ENCODE results near the gene DRD4.

DRD4 gene

DNA sequence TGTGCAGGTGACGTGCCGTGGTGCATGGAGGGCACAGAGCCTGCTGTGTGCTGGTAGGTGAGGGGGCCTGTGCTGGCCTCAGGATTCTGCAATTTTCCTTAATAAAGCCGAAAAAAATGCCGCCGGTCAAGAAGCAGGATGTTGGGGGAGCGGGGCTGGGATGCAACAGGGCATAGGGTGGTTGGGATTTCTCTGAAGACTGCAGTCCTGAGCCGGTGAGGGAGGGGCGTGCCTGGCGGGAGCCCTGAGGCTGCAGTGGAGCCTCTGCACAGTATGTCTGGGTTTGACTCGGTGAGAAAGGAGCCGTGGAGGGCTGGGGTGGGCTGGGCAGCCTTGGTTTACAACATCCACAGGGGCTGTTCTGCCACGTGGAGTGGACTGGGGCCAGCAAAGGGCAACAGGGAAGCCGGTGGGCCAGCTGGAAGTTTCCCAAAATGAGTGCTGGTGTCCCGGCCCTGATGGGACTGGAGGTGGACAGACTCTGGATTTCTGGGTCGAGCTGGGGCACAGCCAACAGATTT is 13.7 kb upstream of the DRD4 start:
- DNase-seq (ENCODE audit: low spot score) = no peak

DNA sequence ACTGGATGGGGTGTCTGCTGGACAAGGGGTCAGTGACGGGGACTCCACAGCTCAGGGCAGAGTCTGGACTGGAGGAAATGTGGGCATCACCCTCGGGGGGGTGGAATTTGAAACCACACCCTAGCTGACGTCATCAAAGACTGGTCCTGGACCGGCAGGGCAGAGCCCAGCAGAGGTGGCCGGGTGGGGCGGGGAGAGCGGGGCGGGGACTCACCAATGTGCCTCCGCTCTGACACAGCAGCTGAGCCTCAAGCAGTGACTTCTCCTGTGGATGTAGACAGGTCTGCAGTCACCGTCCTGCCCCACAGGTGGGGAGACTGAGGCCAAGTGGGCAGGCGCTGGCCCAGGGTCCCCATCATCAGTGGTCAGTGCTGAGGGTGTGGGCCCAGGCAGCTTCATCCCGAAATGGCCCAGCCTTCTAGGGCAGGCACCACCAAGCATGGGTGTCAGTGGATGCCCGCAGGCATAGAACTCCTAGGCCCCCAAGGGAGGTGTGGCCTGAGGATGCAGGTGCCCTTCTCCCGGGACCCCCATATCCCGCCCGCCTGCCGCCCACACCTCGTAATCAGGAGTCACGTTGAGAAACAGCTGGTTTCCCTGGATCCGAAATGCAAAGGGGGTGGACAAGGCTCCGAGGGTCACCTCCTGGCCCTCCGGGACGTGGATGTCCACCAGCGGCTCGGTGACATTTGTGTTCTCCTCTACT is 12.9 kb upstream of the DRD4 start:
- DNase-seq (ENCODE audit: low spot score) = peak; percentile 58

DNA sequence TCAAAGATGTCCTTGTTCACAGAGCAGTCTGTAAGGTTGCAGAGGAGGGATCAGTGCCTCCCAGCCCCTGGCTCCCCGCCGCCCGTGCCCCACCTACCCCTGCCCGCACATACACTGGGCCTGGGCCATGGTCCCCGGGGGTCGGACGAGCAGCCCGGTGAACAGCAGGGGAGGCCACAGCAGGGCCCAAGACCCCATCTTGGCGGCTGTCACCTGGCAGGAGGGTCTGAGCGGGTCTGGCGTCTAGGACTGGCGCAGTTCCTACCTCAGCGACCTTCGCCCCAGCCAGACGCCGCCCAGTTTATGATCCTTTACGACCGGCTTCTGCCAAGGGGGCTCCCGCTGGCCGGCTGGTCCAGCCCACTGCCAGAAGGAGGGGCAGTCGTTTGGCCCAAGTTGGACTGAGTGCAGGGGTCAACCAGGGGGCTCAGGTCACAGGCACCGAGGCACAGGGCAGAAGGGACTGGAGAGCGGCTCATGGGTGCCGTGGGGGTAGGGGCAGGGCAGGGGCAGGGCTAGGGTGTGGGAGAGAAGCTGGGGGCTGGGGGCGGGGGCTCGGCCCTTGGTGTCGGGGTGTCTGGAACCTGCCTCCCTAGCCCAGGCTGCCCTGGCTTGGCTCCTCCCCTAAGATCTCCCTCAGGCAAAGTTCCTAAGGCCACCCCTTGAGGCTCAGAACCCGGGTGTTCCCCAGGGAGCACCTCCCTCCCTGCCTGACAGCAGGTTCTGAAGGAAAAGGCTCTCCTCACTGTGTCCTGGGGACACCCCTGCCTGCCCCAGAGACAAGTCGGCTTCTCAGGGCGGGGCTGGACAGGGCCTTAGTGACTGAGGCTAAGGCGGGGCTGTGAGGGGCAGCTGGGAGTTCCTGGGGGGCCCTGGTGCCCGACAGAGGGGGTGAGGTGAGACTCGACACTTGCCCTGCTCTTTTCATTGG is 12.1 kb upstream of the DRD4 start, which contains the start of gene CDHR5:
CDHR5 (minus strand) TSS at position 251 of the 931 bp plus-strand sequence; CDS start at position 198, 53 bp downstream.
- DNase-seq (ENCODE audit: low spot score) = no peak

DNA sequence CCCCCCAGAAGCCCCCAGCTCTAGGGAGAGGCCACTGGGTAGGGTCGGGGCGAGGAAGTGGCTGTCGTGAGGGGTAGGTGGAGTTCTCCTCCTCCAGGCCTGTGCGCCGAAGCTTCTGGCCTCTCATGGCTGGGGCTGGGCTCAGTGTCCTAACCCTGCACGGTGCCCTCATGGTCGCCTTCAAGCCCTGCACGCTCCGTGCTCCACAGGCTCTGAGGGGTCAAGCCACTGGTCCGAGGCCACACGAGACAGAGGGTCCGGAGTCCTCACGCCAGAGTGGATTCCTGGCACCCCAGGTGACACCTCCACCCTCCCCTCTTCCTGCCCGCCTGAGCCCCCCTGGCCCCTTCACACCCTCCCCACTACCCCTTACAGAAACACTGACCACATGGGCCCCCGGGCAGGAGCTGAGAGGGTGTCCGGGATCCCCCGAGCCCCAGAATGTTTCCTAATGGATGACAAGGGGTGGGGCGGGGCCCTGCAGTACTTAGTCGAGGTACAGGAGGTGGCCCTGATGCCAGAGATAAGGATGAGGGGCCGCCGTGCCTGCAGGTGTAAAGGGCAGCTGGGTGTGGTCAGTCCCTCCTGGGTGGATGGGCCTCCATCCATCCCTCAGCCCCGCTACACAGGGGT is 11.3 kb upstream of the DRD4 start:
- no peak for DNase-seq (ENCODE audit: low spot score)

DNA sequence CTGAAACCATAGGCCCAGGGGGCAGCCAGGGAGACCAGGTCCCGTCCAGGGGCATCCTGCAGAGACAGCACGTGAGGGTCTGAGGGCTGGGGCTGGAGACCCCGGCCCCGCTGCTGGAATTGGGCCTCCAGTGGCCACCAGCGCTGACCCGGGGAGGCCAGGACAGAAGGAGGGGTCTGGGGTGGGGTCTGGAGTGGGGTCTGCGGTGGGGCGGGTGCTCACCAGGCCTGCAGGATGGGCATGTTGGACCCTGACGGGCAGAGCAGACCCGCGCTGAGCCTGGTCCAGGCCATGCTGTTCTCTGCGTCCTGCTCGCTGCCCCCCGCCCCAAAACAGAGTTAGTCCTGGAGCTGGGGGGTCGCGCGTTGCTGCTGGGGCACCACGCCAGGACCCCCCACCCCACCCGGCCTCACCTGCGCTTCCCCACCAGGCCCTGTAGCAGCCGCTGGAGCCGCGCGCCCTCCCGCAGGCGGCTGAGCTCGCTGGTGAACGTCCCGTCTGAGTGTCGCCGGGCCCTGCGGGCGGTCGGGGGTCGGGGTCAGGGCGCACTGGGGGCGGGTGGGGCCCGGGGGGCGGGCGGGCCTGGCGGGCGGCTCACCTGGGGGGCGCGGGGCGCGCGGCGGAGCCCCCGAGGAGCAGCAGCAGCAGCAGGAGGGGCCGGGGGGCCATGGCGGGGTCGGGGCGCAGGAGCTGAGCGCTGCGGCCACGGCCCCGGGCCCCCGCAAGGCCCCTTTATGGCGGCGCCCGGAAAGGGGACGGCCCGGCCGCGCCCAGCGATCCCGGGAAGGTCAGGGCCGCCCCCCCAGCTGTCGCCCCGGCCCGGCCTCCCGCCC is 10.4 kb upstream of the DRD4 start, which contains the start of gene SCT:
SCT (minus strand) TSS at position 707 of the 833 bp plus-strand sequence; CDS start at position 669, 38 bp downstream.
- no peak for DNase-seq (ENCODE audit: low spot score)

DNA sequence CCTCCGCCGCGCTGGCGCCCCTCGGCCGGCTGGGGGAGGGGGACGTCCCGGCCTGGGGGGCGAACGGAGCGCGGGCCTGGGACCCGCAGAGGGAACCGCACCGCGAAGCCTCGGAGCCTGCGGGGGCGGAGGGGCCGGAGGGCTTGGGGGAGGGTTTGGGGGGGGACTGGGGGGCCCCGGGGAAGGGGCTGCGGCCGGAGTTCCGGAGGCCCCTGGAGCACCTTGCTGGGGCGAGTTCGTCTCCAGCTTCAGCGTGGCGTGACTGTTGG is 9.8 kb upstream of the DRD4 start:
- DNase-seq (ENCODE audit: low spot score) = no peak

DNA sequence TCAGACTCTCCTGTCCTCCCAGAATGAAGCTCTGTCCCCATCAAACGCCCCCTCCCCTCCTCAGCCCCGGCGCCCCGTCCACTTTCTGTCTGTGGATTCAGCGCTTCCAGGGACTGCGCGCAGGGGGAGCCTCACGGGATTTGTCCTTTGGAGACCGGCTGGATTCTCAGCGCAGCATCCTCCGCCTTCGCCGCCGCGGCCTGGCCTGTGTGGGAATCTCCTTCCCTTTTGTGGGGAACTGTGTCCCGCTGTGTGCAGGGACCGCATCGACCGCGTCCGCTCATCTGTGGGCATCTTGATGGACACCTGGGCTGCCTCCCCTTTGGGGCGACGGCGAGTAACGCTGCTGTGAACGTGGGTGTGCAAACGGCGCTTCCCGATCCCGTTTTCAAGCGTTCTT is 9.0 kb upstream of the DRD4 start:
- DNase-seq (ENCODE audit: low spot score) = no peak

DNA sequence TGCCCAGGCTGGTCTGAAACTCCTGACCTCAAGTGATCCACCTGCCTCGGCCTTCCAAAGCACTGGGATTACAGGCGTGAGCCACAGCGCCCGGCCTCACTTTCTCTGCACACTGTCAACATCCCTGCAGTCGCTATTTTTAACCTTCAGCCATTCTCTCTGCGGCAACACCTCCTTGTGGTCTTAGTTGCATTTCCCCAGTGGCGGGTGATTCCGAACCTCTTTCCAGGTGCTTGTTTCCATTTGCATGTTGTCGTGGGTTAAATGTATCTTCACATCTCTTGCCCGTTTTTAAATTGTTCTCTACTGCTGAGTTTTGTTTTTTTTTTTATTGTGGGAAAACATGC is 7.9 kb upstream of the DRD4 start:
- no peak for DNase-seq (ENCODE audit: low spot score)

DNA sequence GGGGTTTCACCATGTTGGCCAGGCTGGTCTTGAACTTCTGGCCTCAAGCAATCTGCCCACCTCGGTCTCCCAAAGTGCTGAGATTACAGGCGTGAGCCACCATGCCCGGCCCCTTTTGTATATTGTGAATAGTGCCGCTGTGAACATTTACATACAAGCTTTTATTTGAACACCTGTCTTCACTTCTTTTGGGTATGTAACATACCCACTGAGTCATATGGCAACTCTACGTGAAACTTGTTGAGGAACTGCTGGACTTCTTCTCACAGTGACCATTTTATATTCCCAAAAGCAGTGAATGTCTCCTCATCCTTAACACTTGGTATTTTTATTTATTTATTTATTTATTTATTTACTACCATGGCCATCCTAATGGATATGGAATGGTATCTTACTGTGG is 6.2 kb upstream of the DRD4 start:
- no peak for DNase-seq (ENCODE audit: low spot score)

DNA sequence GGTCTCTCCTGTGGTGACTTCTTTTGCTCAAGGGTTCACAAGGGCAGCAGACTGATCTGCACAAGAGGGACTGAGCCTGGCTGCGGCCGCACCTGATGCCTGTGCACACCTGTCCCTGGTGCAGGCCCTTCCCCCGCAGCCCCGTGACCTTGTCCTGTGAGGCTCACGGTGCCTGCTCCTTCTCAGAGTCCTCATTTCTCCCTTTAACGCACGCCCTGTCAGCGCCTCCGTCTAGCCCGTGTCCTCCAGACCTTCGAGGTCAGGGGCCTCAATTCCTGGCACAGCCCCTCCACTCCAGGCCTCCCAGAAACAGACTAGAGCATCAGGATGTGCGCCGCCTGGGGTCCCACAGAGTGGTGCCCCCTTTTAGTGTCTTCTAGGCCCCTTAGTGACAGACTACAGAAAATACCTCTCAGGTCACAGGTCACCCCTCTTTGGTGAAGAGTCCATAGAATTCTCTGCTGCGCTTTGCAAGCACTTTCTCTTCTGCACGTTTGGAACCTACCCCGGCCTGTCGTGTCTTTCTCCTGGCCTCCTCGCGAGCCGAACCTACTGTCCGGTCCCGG is 1.0 kb upstream of the DRD4 start:
- DNase-seq (ENCODE audit: low spot score) = no peak

DNA sequence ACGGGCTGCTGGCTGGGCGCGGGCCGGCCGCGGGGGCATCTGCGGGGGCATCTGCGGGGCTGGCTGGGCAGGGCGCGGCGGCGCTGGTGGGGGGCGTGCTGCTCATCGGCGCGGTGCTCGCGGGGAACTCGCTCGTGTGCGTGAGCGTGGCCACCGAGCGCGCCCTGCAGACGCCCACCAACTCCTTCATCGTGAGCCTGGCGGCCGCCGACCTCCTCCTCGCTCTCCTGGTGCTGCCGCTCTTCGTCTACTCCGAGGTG is 194 bp downstream of the DRD4 start:
- DNase-seq (ENCODE audit: low spot score) = no peak

DNA sequence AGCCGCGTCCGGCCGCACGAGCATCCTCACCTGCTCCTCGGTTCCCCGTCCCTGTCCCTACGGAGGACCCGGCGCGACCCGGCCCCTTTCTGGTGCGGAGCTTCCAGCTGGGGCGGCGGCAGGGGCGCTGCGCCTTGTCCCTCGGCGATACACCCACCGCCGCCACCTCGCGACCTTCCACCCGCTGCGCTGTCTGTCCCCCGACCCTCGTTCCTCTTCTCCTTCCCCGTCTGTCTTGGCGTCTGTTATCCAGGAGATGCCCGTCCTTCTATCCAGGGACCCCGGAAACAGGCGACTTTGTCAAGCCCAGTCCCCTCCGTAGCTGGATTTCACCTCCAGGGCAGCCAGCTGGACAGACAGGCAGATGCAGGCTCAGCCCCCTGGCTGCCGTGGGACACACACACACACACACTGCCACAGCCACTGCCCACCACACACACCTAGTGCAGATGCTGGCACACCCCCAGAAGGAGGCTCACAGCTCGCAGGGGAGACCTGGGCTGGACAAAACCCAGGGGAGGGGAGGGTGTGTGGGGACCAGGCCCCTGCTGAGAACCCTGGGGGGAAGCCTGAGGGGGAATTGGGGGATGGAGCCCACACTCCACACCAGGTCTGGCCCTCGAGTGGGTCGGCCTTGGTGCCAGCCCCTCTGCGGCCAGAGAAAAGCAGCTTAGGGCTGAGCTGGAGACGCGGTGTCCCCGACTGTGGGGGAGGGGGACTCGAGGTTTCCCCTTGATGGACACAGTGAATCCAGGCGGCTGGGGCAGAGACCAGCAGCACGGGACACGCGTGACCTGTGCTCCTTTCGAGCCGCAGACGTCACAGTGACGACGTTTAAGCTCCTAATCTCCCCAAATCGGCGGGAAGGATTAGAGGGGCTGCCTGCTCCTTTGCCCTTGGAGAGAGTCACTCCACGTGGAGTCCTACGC is 788 bp downstream of the DRD4 start:
- DNase-seq (ENCODE audit: low spot score) = no peak

DNA sequence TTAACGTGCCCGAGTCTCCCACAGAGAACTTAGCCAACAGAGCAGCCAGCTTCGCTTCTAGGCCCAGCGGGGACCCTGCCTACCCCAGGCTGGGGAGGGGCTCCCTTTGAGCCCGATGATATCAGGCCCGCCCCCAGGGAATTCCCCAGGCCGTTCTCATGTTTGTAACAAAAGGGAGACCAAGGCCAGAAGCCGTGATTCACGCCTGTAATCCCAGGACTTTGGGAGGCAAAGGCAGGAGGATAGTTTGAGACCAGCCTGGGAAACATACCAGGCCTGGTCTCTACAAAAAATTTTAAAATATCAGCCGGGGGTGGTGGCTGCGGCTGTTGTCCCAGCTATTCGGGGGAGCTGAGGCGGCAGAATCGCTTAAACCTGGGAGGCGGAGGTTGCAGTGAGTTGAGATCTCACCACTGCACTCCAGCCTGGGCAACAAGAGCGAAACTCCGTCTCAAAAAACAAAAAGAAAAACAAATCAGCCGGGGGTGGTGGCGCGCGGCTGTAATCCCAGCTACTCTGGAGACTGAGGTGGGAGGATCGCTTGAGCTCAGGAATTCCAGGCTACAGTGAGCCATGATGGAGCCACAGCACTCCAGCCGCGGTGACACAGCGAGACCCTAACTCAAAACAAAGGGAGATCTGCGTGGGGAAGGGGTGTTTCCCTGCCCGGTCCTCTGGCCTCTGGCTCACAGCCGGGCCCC is 1.7 kb downstream of the DRD4 start:
- no peak for DNase-seq (ENCODE audit: low spot score)

DNA sequence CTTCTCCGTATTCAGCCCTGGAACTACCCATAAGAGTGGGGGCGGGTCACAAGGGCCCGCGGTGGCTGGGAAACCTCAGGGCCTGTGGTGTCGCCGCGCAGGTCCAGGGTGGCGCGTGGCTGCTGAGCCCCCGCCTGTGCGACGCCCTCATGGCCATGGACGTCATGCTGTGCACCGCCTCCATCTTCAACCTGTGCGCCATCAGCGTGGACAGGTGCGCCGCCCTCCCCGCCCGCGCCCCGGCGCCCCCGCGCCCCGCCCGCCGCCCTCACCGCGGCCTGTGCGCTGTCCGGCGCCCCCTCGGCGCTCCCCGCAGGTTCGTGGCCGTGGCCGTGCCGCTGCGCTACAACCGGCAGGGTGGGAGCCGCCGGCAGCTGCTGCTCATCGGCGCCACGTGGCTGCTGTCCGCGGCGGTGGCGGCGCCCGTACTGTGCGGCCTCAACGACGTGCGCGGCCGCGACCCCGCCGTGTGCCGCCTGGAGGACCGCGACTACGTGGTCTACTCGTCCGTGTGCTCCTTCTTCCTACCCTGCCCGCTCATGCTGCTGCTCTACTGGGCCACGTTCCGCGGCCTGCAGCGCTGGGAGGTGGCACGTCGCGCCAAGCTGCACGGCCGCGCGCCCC is 2.4 kb downstream of the DRD4 start:
- DNase-seq (ENCODE audit: low spot score) = no peak

DNA sequence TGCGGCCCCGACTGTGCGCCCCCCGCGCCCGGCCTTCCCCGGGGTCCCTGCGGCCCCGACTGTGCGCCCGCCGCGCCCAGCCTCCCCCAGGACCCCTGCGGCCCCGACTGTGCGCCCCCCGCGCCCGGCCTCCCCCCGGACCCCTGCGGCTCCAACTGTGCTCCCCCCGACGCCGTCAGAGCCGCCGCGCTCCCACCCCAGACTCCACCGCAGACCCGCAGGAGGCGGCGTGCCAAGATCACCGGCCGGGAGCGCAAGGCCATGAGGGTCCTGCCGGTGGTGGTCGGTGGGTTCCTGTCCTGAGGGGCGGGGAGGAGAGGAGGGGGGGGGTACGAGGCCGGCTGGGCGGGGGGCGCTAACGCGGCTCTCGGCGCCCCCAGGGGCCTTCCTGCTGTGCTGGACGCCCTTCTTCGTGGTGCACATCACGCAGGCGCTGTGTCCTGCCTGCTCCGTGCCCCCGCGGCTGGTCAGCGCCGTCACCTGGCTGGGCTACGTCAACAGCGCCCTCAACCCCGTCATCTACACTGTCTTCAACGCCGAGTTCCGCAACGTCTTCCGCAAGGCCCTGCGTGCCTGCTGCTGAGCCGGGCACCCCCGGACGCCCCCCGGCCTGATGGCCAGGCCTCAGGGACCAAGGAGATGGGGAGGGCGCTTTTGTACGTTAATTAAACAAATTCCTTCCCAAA is 3.1 kb downstream of the DRD4 start:
- no peak for DNase-seq (ENCODE audit: low spot score)

DNA sequence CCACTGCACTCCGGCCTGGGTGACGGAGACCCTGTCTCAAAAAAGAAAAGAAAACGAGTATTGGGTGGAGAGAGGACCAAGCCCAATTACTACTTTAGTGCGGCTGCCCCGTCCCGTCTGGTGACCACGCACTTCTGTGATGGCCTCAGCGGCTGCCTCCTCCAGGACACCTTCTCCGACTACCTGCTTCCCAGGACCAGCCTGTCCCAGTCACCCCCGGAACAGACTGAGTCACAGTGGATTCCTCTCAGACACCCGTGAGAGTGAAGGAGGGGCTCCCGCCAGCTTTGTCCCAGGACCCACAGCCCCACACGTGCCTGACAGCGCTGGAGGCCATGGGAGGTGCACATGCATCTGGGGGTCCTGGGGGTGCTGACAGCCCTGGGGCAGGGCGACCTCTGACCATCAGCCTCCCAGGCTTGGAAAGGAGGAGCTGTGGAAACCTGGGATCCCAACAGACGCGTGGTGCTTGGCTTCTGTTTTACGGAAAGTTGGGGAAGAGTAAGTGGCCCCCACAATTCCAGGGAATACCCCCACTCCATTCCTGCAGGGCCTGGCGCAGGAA is 4.8 kb downstream of the DRD4 start:
- DNase-seq (ENCODE audit: low spot score) = no peak

DNA sequence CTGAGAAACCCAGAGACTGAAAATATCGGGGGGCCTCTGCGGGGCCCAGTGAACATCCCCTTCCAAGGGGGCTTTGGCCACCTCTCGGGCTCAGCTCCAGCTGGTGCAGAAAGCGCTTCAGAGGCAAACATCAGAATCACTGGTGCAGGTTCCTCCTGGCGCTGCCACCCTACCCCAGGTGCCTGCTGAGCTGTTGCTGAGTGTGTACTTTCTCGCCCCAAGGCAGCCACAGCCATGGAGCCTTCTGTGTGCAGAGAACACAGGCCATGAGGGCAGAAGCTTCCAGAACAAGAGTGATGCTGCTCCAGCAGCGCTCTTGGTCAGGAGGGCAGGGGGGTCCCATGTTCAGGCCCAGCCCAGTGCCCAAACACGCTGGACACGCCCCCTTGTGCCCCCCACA is 6.3 kb downstream of the DRD4 start:
- no peak for DNase-seq (ENCODE audit: low spot score)

DNA sequence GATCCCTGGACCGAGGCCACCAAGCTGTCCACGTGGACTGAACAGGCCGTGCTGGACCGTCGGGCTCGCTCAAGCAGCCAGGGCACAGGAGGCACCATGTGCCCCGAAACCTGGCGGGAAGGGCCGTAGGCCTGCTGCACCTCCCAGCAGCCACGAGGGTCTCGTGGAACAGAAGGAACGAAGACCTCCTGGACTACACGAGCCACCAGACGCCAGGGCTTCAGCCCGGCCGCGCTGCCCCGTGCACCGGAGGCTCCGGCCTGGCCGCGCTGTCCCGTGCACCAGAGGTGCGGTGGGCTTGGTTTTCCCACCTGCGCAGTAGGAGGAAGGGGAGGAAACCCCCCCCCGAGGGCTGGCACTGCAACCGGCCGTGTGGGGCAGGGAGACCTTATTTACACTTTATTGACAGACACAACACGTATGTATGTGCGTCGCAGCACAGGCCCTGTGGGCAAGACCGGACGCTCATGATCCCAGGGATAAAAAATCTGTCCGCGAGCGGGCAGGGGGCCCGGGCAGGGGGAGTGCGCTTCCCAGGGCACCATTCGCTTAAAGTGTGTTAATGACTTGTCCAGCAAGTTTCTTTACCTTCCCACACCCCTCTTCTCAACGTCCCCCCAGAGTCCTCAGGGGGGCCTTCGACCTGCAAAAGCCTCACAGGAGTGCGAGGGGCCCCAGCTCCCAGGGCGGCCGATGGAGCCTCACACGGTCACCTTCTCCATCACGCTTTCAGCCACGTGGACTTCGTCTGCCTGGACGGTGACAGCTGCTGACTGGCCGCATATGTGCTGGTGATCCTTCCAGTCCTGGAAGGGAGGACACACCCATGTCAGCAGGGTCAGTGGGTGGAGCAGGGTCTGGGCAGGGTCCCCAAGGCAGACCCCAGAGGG is 7.0 kb downstream of the DRD4 start:
- DNase-seq (ENCODE audit: low spot score) = no peak
